ENCODE measurements around the gene GALNT12.

The GALNT12 gene

DNA sequence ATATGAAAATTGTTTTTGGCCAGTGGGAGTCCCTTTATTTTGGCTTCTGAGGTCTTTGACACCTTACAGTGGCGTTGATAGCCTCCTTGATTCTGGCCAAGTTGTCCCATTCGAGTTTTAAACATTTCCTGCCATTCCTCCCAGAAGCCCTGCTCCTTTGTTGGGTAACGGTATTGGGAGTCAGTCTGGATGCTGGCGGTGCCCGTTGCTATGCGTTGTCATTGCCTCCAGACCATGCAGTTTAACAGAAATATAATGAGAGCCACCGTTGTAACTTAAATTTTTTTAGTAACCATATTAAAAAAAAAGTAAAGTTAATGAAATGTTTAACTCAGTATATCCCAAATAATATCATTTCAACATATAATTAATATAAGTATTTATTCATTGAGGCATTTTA, 35.0 kb downstream of the GALNT12 start:
- no peak overlapping the region for H3K27ac ChIP-seq
- H3K36me3 ChIP-seq: no peaks in the 10 kb centered on the region
- no peak for DNase-seq
- H3K9me3 ChIP-seq: no peaks in the 10 kb centered on the region
- TF ChIP-seq, protein P1, sequence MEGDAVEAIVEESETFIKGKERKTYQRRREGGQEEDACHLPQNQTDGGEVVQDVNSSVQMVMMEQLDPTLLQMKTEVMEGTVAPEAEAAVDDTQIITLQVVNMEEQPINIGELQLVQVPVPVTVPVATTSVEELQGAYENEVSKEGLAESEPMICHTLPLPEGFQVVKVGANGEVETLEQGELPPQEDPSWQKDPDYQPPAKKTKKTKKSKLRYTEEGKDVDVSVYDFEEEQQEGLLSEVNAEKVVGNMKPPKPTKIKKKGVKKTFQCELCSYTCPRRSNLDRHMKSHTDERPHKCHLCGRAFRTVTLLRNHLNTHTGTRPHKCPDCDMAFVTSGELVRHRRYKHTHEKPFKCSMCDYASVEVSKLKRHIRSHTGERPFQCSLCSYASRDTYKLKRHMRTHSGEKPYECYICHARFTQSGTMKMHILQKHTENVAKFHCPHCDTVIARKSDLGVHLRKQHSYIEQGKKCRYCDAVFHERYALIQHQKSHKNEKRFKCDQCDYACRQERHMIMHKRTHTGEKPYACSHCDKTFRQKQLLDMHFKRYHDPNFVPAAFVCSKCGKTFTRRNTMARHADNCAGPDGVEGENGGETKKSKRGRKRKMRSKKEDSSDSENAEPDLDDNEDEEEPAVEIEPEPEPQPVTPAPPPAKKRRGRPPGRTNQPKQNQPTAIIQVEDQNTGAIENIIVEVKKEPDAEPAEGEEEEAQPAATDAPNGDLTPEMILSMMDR (IDR thresholded peaks at IDR 0.05): no peak
- no peaks in the 10 kb centered on the region for H3K27me3 ChIP-seq
- no peaks in the 10 kb centered on the region for H3K4me1 ChIP-seq
- no peak overlapping the region for H3K4me3 ChIP-seq
- intact Hi-C loops (cut with DNase I; ENCODE audit: low total_unique reads): no loop called here

DNA sequence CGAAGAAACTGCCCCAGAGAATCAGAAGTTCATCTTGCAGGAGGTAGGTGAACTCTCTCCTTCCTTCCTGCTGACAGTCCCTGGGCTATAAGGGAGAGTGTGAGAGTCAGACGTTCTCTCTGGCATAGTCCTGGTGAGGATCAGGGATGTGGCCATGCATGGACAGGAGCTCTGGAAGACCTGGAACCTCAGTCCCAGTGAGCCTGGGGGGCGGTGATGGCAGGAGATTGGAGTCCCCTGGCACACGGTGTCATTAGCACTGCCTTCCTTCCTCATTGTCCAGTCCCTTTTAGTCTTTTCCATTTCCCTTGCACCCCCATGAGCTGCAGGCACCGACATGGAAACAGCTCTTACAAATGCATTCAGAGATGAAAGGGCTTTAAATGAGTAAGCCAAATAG, 38.6 kb downstream of the GALNT12 start:
- TF ChIP-seq, protein P1 (IDR thresholded peaks at IDR 0.05): no peak
- H3K27me3 ChIP-seq: no peaks in the 10 kb centered on the region
- H3K4me1 ChIP-seq: no peaks in the 10 kb centered on the region
- H3K9me3 ChIP-seq: no peaks in the 10 kb centered on the region
- no peak overlapping the region for H3K4me3 ChIP-seq
- intact Hi-C loops (cut with DNase I; ENCODE audit: low total_unique reads): no loop called here
- no peak overlapping the region for H3K27ac ChIP-seq
- no peak for DNase-seq
- no peaks in the 10 kb centered on the region for H3K36me3 ChIP-seq

DNA sequence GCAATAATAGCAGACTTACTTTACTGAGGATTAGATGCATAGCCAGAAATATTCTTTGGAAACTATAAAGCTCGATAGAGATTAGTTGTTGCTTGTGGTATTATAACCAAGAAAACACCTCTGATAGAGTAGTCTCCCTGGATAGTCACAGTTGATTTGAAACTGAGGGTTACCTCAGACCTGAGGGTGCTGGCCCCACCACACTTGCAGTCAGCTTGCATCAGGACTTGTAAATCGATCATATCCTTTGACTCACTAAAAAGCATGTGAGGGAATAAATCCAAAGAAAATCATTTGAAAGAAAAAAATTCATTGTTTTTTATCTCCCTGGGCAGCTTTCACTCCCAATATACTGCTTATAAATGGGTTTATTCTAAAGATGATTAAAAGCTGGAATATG, 39.4 kb downstream of the GALNT12 start:
- no peaks in the 10 kb centered on the region for H3K4me1 ChIP-seq
- intact Hi-C loops (cut with DNase I; ENCODE audit: low total_unique reads): no loop called here
- no peaks in the 10 kb centered on the region for H3K9me3 ChIP-seq
- H3K27me3 ChIP-seq: no peaks in the 10 kb centered on the region
- no peak overlapping the region for H3K4me3 ChIP-seq
- no peak overlapping the region for H3K27ac ChIP-seq
- no peak for DNase-seq
- TF ChIP-seq, protein P1 (IDR thresholded peaks at IDR 0.05): no peak
- no peaks in the 10 kb centered on the region for H3K36me3 ChIP-seq

DNA sequence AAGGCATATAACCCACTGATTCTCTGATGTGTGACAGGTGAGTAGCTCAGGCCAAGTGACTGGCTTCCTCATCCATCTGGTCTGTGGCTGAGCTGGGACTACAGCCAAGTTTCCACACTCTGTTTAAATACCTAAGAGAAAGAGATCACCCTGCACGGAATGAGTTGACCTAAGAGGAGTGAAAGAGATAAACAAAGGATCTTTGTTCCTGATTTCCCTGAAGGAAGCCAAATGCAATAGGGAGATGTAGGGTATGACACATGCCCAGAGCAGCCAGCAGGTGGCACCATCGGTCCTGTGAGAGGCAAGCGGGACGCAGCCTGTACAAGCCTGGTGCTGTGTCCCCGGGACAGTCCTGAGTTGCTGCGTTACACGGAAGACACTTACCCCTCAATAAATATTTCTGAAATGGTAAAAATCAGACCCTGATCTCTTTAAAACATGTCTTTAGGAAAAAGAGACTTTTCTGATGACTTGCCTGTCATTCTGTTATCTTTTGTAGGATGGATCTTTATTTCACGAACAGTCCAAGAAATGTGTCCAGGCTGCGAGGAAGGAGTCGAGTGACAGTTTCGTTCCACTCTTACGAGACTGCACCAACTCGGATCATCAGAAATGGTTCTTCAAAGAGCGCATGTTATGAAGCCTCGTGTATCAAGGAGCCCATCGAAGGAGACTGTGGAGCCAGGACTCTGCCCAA, 41.1 kb downstream of the GALNT12 start:
- H3K27me3 ChIP-seq: no peaks in the 10 kb centered on the region
- intact Hi-C loops (cut with DNase I; ENCODE audit: low total_unique reads): no loop called here
- no peaks in the 10 kb centered on the region for H3K4me1 ChIP-seq
- peak; percentile 91 to 94 for DNase-seq
- TF ChIP-seq, protein P1 (IDR thresholded peaks at IDR 0.05): peak; percentile 87 to 90
- H3K4me3 ChIP-seq: peak overlapping the region; percentile 37 to 49
- H3K36me3 ChIP-seq: no peaks in the 10 kb centered on the region
- peak overlapping the region in 1 of 2 donors; percentile 41 for H3K27ac ChIP-seq
- no peaks in the 10 kb centered on the region for H3K9me3 ChIP-seq

DNA sequence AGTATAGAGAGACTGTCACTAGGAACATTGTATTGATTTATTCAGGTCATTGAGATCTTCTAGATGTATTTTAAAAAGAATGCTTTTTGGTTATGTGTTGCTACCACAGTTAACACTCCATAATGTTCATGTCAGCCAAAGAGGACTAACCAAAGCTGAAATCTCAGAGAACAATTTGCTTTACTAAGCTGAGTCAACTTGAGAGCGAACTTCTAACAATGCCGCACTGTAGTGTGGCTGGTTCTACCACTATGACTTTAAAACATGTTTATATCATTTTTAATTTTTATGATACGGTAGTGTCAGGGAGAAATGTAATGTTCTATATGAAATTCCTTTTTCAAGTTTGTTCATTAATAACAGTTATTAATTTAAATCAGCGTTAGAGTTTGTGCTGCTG, 42.1 kb downstream of the GALNT12 start:
- Histone ChIP-seq H3K4me1 (no peaks in the 10 kb centered on the region), H3K27me3 (no peaks in the 10 kb centered on the region), H3K27ac (no peak overlapping the region), H3K36me3 (no peaks in the 10 kb centered on the region), H3K9me3 (no peaks in the 10 kb centered on the region), H3K4me3 (no peak overlapping the region)
- TF ChIP-seq, protein P1 (IDR thresholded peaks at IDR 0.05): no peak
- no peak for DNase-seq
- intact Hi-C loops (cut with DNase I; ENCODE audit: low total_unique reads): no loop called here
